RWPE1 (cell line): ENCODE data around the gene GGT5.

Experiments used
- CTCF ChIA-PET: fragments of 350-600 bp; sonication (Branson Sonifier 250); formaldehyde crosslinking; extraction: SDS; loops from one replicate; lab custom pipeline; 2021; lab: Yijun Ruan, JAX
- POLR2A ChIA-PET: fragments of 400-600 bp; formaldehyde crosslinking; extraction: SDS; loops from one replicate; lab custom pipeline; 2020; ENCODE audit warnings: antibody characterized with exemption; ENCODE audit not compliant: low non-redundant PET; lab: Yijun Ruan, JAX
- DNase-seq: peaks from one replicate; pipeline ENCODE4 v3.0.0; 2012; ENCODE audit warnings: low spot score
- H3K27ac ChIP-seq: fragments of 450-650 bp; 2 replicates; pipeline ENCODE4 v1.5.1; 2017
- TF ChIP-seq, protein P1 (sequence below): fragments of 450-650 bp; conservative IDR thresholded peaks from 2 replicates; pipeline ENCODE4 v1.5.1; 2017; ENCODE audit warnings: low read depth, mild to moderate bottlenecking

GGT5 gene

DNA sequence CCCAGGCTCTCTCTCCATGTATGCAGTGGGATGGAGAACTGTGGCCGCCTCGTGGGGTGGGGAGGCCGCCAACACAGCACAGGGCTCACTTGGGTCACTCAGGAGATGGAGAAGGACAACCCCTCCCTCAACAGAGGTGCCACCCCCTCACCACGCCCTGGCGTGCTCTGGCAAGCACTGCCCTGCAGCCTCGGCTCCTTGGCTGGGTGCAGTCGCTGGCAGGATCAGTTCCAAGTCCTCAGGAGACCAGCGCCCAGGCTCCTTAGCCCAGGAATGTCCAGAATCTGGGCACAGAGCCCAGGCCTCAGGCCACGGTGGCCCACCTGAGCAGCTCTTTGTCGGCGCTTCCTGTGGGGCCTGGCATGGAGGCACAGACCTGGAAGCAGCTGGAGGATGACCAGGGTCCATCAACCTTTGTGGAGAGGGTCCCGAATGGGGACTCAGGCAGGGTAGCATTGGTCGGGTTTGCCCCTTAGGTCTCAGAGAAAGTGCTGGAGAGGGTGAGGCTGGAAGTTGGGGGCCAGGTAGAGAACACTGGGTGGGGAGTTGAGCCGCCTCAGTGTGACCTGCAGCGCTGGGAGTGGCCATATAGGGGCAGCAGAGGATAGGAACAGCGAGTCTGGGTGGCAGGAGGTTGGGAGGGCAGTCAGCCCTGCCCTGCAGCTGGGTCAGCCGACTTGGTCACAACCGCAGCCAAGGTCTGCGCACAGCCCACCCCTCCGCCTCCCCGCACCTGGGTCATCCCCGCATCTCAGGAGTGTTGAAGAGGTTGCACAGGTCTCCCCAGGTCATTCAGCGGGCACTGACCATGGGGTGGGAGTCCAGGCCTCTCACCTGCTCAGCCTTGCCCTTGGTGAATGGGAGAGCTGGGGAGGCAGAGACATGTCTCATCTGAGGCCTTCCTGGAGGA, 55.4 kb downstream of the GGT5 start:
- CTCF ChIA-PET = interaction anchor here (0.6 to 1.6 kb wide), 12 partner anchors 8 to 698 kb away, joined by 3 to 14 read pairs (median 4); partner anchors contain the start of gene SUSD2
- DNase-seq = peak; percentile 76
- POLR2A ChIA-PET = no interaction called here
- H3K27ac ChIP-seq = peak overlapping the region; percentile 88
- TF ChIP-seq, protein P1, sequence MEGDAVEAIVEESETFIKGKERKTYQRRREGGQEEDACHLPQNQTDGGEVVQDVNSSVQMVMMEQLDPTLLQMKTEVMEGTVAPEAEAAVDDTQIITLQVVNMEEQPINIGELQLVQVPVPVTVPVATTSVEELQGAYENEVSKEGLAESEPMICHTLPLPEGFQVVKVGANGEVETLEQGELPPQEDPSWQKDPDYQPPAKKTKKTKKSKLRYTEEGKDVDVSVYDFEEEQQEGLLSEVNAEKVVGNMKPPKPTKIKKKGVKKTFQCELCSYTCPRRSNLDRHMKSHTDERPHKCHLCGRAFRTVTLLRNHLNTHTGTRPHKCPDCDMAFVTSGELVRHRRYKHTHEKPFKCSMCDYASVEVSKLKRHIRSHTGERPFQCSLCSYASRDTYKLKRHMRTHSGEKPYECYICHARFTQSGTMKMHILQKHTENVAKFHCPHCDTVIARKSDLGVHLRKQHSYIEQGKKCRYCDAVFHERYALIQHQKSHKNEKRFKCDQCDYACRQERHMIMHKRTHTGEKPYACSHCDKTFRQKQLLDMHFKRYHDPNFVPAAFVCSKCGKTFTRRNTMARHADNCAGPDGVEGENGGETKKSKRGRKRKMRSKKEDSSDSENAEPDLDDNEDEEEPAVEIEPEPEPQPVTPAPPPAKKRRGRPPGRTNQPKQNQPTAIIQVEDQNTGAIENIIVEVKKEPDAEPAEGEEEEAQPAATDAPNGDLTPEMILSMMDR = peak; percentile 89

DNA sequence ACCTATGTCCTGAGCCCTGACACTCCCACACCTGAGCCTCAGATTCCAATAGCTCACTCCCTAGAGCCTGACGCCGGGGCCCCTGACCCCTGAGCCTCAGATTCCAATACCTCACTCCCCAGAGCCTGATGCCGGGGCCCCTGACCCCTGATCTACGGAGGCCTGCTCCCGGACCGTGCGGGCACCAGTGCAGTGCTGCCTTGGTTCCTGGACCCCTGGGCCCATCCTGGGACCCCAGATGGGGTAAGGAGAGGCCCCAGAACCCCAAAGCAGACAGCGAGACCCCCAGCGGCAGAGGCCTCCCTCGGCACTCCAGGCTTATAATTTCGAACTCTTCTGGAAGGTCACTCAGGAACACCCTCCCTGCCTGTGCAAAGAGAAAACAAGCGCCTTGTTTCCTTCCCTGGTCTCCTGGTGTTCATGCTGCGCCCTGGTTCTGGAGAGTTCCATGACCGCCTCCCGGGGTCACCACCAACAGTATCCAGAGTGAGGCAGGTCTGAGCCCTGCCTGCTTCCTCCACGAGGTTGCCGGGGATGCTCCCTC, 56.1 kb downstream of the GGT5 start:
- H3K27ac ChIP-seq = peak overlapping the region; percentile 88
- TF ChIP-seq, protein P1 = no peak
- ChIA-PET CTCF (interaction anchor here (0.6 to 1.6 kb wide), 9 partner anchors 8 to 698 kb away, joined by 3 to 14 read pairs (median 4); partner anchors contain the start of gene SUSD2), POLR2A (no interaction called here)
- peak; percentile 15 for DNase-seq

DNA sequence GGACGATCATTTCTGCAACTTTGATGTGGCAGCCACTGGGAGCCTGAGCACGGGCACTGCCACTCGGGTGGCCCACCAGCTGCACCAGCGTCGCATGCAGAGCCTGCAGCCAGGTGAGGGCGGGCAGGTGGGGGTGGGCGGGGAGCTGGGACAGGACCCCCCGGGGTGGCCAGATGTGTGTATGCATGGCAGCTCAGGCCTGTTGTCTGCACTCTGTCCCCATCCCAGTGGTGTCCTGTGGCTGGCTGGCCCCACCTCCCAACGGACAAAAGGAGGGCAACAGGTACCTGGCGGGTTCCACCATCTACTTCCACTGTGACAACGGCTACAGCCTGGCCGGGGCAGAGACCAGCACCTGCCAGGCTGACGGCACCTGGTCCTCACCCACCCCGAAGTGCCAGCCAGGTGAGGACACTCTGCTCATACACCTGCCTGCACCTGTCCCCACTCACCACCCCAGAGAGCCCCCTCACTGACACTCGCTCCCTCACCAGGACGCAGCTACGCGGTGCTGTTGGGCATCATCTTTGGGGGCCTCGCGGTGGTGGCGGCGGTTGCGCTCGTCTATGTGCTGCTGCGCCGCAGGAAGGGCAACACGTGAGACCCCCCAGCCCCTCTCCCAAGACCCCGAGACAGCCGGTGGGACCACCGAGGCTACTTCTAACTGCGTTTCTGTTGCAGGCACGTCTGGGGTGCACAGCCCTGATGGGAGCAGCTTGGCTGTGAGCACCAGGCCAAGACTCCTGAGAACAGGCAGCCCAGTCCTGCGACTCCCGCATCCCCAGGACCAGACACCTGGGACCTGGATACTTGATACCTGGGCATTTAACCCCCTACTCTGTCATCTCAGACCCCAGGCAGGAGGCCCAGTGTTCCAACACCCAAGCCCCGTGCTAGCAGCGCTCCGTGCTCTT, 56.9 kb downstream of the GGT5 start:
- POLR2A ChIA-PET = no interaction called here
- CTCF ChIA-PET = no interaction called here
- TF ChIP-seq, protein P1 = no peak
- DNase-seq = no peak
- H3K27ac ChIP-seq = peak overlapping the region; percentile 88

DNA sequence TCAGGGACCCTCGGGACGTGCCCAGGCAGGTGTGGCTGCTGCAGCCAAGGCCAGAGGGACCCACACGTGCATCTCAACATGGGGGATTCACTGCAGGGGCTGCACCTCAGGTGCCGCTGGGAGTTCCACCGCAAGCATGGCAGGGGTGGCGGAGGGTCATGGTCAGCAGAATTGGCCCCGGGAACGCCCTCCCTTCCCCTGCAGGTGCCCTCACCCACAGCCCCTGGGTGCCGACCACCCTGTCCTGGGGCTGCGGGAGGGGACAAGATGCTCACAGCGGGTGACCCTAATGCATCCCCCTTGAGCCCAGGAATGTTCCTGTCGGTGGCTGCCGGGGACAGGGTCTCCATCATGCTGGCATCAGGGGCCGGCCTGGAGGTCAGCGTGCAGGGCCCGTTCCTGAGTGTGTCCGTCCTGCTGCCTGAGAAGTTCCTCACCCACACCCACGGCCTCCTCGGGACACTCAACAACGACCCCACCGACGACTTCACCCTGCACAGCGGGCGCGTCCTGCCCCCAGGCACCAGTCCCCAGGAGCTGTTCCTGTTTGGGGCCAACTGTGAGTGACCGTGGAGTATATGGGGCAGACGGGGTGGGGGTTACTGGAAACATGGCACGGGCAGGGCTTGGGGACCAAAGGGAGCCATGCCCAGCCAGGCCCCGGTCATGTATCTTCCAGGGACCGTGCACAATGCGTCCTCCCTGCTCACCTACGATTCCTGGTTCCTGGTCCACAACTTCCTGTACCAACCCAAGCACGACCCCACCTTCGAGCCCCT, 57.8 kb downstream of the GGT5 start:
- H3K27ac ChIP-seq = peak overlapping the region; percentile 88
- ChIA-PET CTCF (interaction anchor here (1.1 kb wide), 1 partner anchor 60 kb away, joined by 3 read pairs; no protein-coding TSS in a partner anchor), POLR2A (no interaction called here)
- DNase-seq = no peak
- TF ChIP-seq, protein P1 = no peak

DNA sequence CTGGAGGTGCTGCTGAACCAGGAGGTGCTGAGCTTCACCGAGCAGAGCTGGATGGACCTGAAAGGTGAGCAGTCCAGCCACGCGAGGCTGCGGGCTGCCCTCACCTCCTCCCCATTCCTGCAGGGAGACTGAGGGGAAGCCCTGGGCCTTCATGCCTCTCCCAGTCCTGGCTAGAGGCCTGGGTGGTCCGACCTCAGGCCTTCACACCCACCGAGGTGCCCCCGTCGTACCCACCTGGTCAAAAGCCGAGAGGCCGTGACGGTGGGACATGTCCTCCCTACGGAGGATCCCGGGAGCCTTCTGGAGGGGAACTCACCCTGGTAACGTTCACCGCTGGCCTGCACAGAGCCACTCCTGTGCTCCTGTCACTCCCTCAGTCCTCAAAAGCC, 58.5 kb downstream of the GGT5 start:
- H3K27ac ChIP-seq = peak overlapping the region; percentile 21
- TF ChIP-seq, protein P1 = no peak
- DNase-seq = no peak
- POLR2A ChIA-PET = no interaction called here
- CTCF ChIA-PET = interaction anchor here (1.1 kb wide), 1 partner anchor 61 kb away, joined by 3 read pairs; no protein-coding TSS in a partner anchor
